HG02759 (cell line): ENCODE data around the gene PIP4P1.
"Not testable (repeated sequence)": the region's sequence is repeated elsewhere in the genome, so short reads cannot be mapped to it uniquely, and the experiment has no call there.

ENCODE experiments used
- ATAC-seq: cut with Tn5 transposase; IDR thresholded peaks from one replicate; pipeline ENCODE4 v1.9.1; 2021; ENCODE audit warnings: mild to moderate bottlenecking, moderate library complexity; ENCODE audit not compliant: unreplicated experiment

The PIP4P1 gene

GRCh38 chr14:20477211-20477876, 16.1 kb upstream of the PIP4P1 start:
- no peak for ATAC-seq

GRCh38 chr14:20476776-20477175, 15.5 kb upstream of the PIP4P1 start:
- no peak for ATAC-seq

- ATAC-seq: no peak
These were observed 11.4 kb upstream of the PIP4P1 start for GRCh38 chr14:20472536-20473169.

- ATAC-seq: no peak
These were observed 9.3 kb upstream of the PIP4P1 start for GRCh38 chr14:20470603-20470901.

GRCh38 chr14:20469890-20470602, 8.8 kb upstream of the PIP4P1 start:
- ATAC-seq: peak; percentile 42

GRCh38 chr14:20469242-20469889, 8.1 kb upstream of the PIP4P1 start, which contains the start of gene PNP:
PNP (plus strand) TSS chr14:20469406; CDS start chr14:20469525, 119 bp downstream.
- peak; percentile 94 for ATAC-seq

- ATAC-seq: no peak
These were observed 7.6 kb upstream of the PIP4P1 start for GRCh38 chr14:20468764-20469241.

- ATAC-seq: peak; percentile 7
These were observed 593 bp downstream of the PIP4P1 start for GRCh38 chr14:20460458-20461224.

- ATAC-seq: no peak
These were observed 3.0 kb downstream of the PIP4P1 start for GRCh38 chr14:20458031-20458789.

GRCh38 chr14:20456971-20457370, 4.3 kb downstream of the PIP4P1 start:
- ATAC-seq: no peak

- ATAC-seq: peak; percentile 55
These were observed 5.6 kb downstream of the PIP4P1 start for GRCh38 chr14:20455355-20456300.

GRCh38 chr14:20454516-20455354, 6.5 kb downstream of the PIP4P1 start, which contains the start of the genes APEX1 and OSGEP:
APEX1 (plus strand) TSS chr14:20455226; CDS start chr14:20455646, 420 bp downstream.
OSGEP (minus strand) TSS chr14:20454812; CDS start chr14:20454683, 129 bp downstream.
- peak; percentile 87 for ATAC-seq

- not testable (repeated sequence) for ATAC-seq
These were observed 8.4 kb downstream of the PIP4P1 start for GRCh38 chr14:20452831-20453230.

- no peak for ATAC-seq
These were observed 14.3 kb downstream of the PIP4P1 start for GRCh38 chr14:20446889-20447288.

- ATAC-seq: not testable (repeated sequence)
These were observed 17.6 kb downstream of the PIP4P1 start for GRCh38 chr14:20443650-20444049.

- ATAC-seq: no peak
These were observed 19.8 kb downstream of the PIP4P1 start for GRCh38 chr14:20441461-20441860.

GRCh38 chr14:20440882-20441281, 20.4 kb downstream of the PIP4P1 start:
- peak; percentile 38 for ATAC-seq

GRCh38 chr14:20440465-20440864, 20.8 kb downstream of the PIP4P1 start:
- no peak for ATAC-seq
